HG03097 (cell line): Measurements from ENCODE around the gene GPX1.
"Not testable (repeated sequence)": the region's sequence is repeated elsewhere in the genome, so short reads cannot be mapped to it uniquely, and the experiment has no call there.

Experiments used
- ATAC-seq: cut with Tn5 transposase; IDR thresholded peaks from one replicate; pipeline ENCODE4 v1.9.1; 2021; ENCODE audit not compliant: unreplicated experiment, low FRiP score

The GPX1 gene

GRCh38 chr3:49358884-49359225 lies 702 bp upstream of the GPX1 start:
- ATAC-seq, result no peak

GRCh38 chr3:49357443-49358216 lies 523 bp downstream of the GPX1 start:
- peak; percentile 13 for ATAC-seq

DNA sequence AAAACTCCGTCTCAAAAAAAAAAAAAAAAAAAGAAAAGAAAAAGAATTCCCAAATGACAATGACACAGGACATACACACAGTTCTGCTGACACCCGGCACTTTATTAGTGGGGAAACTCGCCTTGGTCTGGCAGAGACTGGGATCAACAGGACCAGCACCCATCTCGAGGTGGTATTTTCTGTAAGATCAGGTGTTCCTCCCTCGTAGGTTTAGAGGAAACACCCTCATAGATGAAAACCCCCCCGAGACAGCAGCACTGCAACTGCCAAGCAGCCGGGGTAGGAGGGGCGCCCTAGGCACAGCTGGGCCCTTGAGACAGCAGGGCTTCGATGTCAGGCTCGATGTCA lies 1.1 kb downstream of the GPX1 start:
- ATAC-seq, result not testable (repeated sequence)

- ATAC-seq, result no peak
Observed at GRCh38 chr3:49352890-49353421, 5.2 kb downstream of the GPX1 start.

DNA sequence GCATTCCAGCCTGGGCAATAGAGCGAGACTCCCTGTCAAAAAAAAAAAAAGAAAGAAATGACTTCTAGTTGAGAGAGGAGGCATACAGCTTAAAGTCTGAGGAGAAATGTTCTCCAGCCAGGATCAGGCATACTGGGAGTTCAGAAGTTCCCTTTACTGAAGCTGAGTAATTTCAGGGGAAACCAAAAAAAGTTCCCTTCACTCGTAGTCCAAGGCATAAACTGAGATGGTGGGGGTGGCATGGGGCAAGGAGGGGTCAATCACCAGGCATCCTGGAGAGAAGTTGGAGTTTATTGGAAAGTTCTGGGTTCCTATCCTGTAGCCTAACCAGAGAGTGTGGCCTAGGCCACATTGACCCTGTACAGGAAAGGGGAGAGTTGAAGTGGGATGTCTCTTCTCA lies 5.9 kb downstream of the GPX1 start:
- no peak for ATAC-seq

GRCh38 chr3:49351521-49352011 lies 6.6 kb downstream of the GPX1 start:
- ATAC-seq, result no peak

GRCh38 chr3:49349348-49350114 lies 8.6 kb downstream of the GPX1 start:
- ATAC-seq, result no peak

- ATAC-seq, result not testable (repeated sequence)
Observed at GRCh38 chr3:49348361-49348760, 9.8 kb downstream of the GPX1 start.

GRCh38 chr3:49346797-49347251 lies 11.3 kb downstream of the GPX1 start:
- ATAC-seq, result no peak

- ATAC-seq, result no peak
Observed at GRCh38 chr3:49343163-49343562, 15.0 kb downstream of the GPX1 start.

DNA sequence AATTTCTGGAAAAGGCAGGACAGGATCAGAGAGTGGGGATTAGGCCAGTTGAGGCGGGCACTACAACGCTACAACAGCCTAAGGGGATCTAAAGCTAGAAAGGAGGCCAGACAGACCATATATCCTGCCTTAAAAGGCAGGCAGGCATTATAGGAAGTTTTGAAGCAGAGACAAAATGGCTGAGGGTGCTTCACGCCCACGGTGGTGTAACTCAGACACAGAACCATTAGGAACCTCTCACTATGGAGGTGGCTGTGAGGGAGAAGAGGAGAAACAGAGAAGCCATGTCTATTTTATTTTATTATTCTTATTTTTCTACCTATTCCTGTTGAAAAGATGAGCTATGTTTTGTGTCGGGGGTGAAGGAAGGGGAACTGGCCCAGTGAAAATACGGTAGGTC lies 16.2 kb downstream of the GPX1 start:
- ATAC-seq, result no peak

- ATAC-seq, result peak; percentile 86
Observed at GRCh38 chr3:49339941-49340800, 18.0 kb downstream of the GPX1 start, which contains the start of gene USP4. USP4 (minus strand) TSS chr3:49340053; CDS start chr3:49340024, 29 bp downstream.

DNA sequence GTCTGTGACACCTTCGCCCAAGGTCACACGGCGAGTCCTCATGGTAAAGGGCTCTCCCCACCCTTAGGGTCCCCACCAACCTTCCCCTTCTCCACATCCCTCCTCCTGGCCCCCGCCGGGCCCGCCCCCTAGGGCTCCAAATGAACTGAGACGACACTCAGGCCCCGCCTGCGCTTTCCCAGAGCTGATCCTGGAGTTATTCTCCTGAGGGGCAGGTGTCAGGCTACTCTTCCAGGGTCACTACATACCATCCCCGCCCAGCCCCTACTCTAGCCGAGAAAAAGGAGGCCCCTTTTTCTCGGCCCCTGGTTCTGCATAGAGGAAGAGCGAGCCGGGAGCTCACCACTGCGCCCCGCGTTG lies 18.6 kb downstream of the GPX1 start:
- no peak for ATAC-seq

DNA sequence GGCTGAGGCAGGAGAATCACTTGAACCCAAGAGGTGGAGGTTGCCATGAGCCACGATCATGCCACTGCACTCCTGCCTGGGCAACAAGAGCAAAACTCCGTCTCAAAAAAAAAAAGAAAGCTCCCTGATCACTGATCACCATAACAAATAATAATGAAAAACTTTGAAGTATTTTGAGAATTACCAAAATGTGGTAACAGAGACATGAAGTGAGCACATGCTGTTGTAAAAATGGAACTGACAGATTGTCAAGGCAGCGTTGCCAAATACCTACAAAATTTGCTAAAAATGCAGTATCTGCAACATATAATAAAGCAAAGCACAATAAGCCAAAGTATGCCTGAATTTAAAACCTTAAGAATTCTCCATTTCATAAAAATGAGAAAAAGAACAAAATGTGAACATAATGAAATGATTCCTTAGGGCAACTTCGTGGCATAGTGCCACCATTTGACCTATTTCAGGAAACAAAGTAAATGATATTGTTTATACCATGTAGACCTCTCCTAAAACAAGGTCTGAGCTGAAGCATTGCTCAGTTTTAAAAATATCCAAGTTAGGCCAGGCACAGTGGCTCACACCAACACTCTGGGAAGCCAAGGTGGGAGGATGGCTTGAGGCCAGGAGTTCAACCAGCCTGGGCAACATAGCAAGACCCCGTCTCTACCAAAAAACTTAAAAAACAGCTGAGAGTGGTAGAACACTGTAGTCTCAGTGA lies 24.1 kb downstream of the GPX1 start:
- ATAC-seq, result no peak

- no peak for ATAC-seq
Observed at GRCh38 chr3:49333091-49333490, 25.1 kb downstream of the GPX1 start.

DNA sequence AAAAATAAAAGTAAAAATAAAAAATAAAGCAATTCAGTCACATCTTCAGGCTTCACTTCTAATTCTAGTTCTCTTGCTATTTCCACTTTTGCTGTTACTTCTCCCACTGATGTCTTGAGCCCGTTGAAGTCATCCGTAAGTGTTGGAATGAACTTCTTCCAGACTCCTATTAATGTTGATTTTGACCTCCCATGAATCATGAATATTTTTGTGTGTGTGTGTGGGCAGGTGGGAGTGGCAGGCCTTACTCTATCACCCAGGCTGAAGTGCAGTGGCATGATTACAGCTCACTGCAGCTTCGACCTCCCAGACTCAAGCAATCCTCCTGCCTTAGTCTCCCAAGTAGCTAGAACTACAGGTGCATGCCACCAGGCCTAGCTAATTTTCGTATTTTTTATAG lies 29.0 kb downstream of the GPX1 start:
- no peak for ATAC-seq

GRCh38 chr3:49328350-49328749 lies 29.8 kb downstream of the GPX1 start:
- not testable (repeated sequence) for ATAC-seq

- ATAC-seq, result no peak
Observed at GRCh38 chr3:49327485-49327884, 30.7 kb downstream of the GPX1 start.

- ATAC-seq, result no peak
Observed at GRCh38 chr3:49324768-49325167, 33.4 kb downstream of the GPX1 start.
